ENCODE measurements around the gene CFAP299.

DNA sequence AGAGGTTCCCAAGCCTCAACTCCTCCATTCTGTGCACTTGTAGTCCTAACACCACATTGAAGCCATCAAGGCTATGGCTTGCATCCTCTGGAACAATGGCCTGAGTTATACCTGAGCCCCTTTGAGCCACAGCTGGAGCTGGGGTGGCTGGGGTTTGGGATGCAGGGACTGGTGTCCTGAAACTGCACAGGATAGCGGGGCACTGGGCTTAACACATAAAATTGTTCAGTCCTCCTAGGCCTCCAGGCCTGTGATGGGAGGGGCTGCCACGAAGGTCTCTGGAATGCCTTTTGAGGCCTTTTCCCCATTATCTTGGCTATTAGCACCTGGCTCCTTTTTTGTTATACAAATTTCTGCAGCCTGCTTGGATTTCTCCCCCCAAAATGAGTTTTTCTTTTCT lies 35.5 kb downstream of the CFAP299 start:
- TF ChIP-seq, protein P1, sequence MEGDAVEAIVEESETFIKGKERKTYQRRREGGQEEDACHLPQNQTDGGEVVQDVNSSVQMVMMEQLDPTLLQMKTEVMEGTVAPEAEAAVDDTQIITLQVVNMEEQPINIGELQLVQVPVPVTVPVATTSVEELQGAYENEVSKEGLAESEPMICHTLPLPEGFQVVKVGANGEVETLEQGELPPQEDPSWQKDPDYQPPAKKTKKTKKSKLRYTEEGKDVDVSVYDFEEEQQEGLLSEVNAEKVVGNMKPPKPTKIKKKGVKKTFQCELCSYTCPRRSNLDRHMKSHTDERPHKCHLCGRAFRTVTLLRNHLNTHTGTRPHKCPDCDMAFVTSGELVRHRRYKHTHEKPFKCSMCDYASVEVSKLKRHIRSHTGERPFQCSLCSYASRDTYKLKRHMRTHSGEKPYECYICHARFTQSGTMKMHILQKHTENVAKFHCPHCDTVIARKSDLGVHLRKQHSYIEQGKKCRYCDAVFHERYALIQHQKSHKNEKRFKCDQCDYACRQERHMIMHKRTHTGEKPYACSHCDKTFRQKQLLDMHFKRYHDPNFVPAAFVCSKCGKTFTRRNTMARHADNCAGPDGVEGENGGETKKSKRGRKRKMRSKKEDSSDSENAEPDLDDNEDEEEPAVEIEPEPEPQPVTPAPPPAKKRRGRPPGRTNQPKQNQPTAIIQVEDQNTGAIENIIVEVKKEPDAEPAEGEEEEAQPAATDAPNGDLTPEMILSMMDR (IDR thresholded peaks at IDR 0.05 in 2 of 3, conservative IDR thresholded peaks at IDR 0.05 in 1 of 3; ENCODE audit: borderline replicate concordance in 1 of 3, insufficient read depth in 1 of 3, low read depth in 2 of 3, low read length in 2 of 3): no peak
- no peak for TF ChIP-seq JUND (IDR thresholded peaks at IDR 0.05)
- no peak for TF ChIP-seq RAD21 (IDR thresholded peaks at IDR 0.05; ENCODE audit: low read depth)
- TF ChIP-seq, protein P2, sequence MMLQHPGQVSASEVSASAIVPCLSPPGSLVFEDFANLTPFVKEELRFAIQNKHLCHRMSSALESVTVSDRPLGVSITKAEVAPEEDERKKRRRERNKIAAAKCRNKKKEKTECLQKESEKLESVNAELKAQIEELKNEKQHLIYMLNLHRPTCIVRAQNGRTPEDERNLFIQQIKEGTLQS (IDR thresholded peaks at IDR 0.05): no peak
- TF ChIP-seq, protein P3, sequence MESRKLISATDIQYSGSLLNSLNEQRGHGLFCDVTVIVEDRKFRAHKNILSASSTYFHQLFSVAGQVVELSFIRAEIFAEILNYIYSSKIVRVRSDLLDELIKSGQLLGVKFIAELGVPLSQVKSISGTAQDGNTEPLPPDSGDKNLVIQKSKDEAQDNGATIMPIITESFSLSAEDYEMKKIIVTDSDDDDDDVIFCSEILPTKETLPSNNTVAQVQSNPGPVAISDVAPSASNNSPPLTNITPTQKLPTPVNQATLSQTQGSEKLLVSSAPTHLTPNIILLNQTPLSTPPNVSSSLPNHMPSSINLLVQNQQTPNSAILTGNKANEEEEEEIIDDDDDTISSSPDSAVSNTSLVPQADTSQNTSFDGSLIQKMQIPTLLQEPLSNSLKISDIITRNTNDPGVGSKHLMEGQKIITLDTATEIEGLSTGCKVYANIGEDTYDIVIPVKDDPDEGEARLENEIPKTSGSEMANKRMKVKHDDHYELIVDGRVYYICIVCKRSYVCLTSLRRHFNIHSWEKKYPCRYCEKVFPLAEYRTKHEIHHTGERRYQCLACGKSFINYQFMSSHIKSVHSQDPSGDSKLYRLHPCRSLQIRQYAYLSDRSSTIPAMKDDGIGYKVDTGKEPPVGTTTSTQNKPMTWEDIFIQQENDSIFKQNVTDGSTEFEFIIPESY (IDR thresholded peaks at IDR 0.05; ENCODE audit: extremely low read depth, insufficient replicate concordance, low read length): no peak
- no peak for TF ChIP-seq ELF1 (IDR thresholded peaks at IDR 0.05; ENCODE audit: borderline replicate concordance, low read depth)
- no peak for TF ChIP-seq EZH2phosphoT487 (IDR thresholded peaks at IDR 0.05; ENCODE audit: borderline replicate concordance)
- no peak for TF ChIP-seq POLR2A (IDR thresholded peaks at IDR 0.05; ENCODE audit: borderline replicate concordance, extremely low read depth, insufficient read depth, insufficient read length)
- TF ChIP-seq POLR2AphosphoS5 (IDR thresholded peaks at IDR 0.05; ENCODE audit: low read depth, low read length): no peak
- TF ChIP-seq YY1 (IDR thresholded peaks at IDR 0.05; ENCODE audit: extremely low read depth, insufficient replicate concordance, low read depth, low read length): no peak
- TF ChIP-seq EZH2 (IDR thresholded peaks at IDR 0.05): no peak
- no peak for TF ChIP-seq ZNF274 (IDR thresholded peaks at IDR 0.05; ENCODE audit: low read depth, low read length)
- TF ChIP-seq SIN3A (IDR thresholded peaks at IDR 0.05; ENCODE audit: low read depth): no peak
- no peak for TF ChIP-seq SP1 (IDR thresholded peaks at IDR 0.05; ENCODE audit: low read depth)

Measured in HCT116 (cell line).